Endodermal cell (in vitro differentiated cells): Measurements from ENCODE around the gene ZNF672. TPM values are rescaled to one million over a fixed set of nuclear protein-coding genes. Genes with fewer than 3 reads are reported as not detected.
A peak's percentile ranks its signal among the peaks of the same experiment; 100 is the strongest.

Experiments
- DNase-seq: peaks from one replicate; pipeline ENCODE4 v3.0.0-alpha.2; 2017
- H3K27ac ChIP-seq: 2 replicates; pipeline ENCODE4 v1.5.1; 2013; ENCODE audit warnings: mild to moderate bottlenecking, low read depth, low read length, moderate library complexity
- H3K27me3 ChIP-seq: 2 replicates; pipeline ENCODE4 v1.6.1; 2013; ENCODE audit warnings: mild to moderate bottlenecking, low read length, moderate library complexity; ENCODE audit not compliant: insufficient read depth, control insufficient read depth, poor library complexity, severe bottlenecking
- H3K36me3 ChIP-seq: 2 replicates; pipeline ENCODE4 v1.7.0; 2013; ENCODE audit warnings: mild to moderate bottlenecking, low read length, moderate library complexity; ENCODE audit not compliant: control insufficient read depth, insufficient read depth
- H3K4me1 ChIP-seq: one replicate; pipeline ENCODE4 v1.7.0; 2013; ENCODE audit warnings: low read length; ENCODE audit not compliant: control insufficient read depth, insufficient read depth
- H3K4me3 ChIP-seq: 2 replicates; pipeline ENCODE4 v1.5.1; 2013; ENCODE audit warnings: mild to moderate bottlenecking, low read length, moderate library complexity
- H3K9ac ChIP-seq: 2 replicates; pipeline ENCODE4 v1.6.1; 2013; ENCODE audit warnings: mild to moderate bottlenecking, low read length, moderate library complexity; ENCODE audit not compliant: poor library complexity, severe bottlenecking; ENCODE audit errors: extremely low read depth
- H3K9me3 ChIP-seq: 2 replicates; pipeline ENCODE4 v1.6.1; 2013; ENCODE audit warnings: mild to moderate bottlenecking, low read length, moderate library complexity; ENCODE audit not compliant: control insufficient read depth
- H3K27ac Mint-ChIP-seq: 2 replicates; pipeline ENCODE4 v1.8.0; 2020; ENCODE audit warnings: mixed read lengths
- H3K27me3 Mint-ChIP-seq: 2 replicates; pipeline ENCODE4 v1.8.0; 2021; ENCODE audit warnings: mild to moderate bottlenecking, mixed read lengths; ENCODE audit not compliant: insufficient read depth
- H3K36me3 Mint-ChIP-seq: 2 replicates; pipeline ENCODE4 v1.8.0; 2020; ENCODE audit warnings: low read depth, mixed read lengths
- H3K4me1 Mint-ChIP-seq: 2 replicates; pipeline ENCODE4 v1.8.0; 2020; ENCODE audit warnings: mixed read lengths
- H3K4me3 Mint-ChIP-seq: 2 replicates; pipeline ENCODE4 v1.8.0; 2020; ENCODE audit warnings: mild to moderate bottlenecking, moderate library complexity, mixed read lengths
- H3K9me3 Mint-ChIP-seq: 2 replicates; pipeline ENCODE4 v1.8.0; 2020; ENCODE audit warnings: mild to moderate bottlenecking, mixed read lengths
- WGBS, 2 experiments: methylation state at CpG; one replicate each; pipeline versions ENCODE4 v1.1.5 to v1.1.7; 2013; ENCODE audit warnings: missing lambda C conversion rate in 2 of 2, mixed read lengths in 1 of 2; ENCODE audit not compliant: insufficient coverage in 1 of 2, insufficient read length in 1 of 2; 5-methylcytosine and 5-hydroxymethylcytosine counted together
- total RNA-seq, 2 donors: library from RNA; stranded (reverse); fragmentation: NEBNext Ultra II Directional in 1 of 2; extraction: Animal tissue kit (Norgen Biotek cat#: 25700) in 1 of 2; gene quantifications; 2 replicates in 1 of 2; 3 replicates in 1 of 2; pipeline ENCODE4 v1.2.1, GENCODE V29; 2021
- TF ChIP-seq, protein P1 (sequence below): fragments of 200-600 bp; sonication (generic); conservative IDR thresholded peaks from 2 replicates; pipeline ENCODE4 v1.5.0; 2021; ENCODE audit warnings: antibody characterized with exemption, mild to moderate bottlenecking

The ZNF672 gene
- total RNA-seq, 2 donors from 2014 or later: 33.6 to 40.5 TPM

DNA sequence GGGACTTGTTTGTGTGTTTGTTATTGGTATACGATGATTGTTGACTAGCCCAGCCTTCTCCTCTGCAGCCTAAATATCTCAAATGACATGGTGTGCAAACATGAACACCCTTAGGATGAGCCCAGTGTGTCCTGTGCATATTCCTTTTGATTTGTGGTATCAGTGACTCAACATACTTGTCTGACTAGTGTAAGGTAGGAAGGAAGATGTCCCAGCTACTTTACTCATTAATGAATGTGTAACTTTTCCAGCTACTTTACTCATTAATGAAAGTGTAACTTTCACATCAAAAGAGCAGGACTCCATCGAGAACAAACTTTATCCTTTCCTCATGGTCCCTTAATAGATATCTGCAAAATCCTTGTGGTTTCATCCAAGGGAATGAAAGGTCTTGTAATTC is 23.6 kb downstream of the ZNF672 start:
- Mint-ChIP-seq H3K4me3 (no peak overlapping the region), H3K27ac (no peak overlapping the region), H3K9me3 (no peaks in the 10 kb centered on the region), H3K27me3 (peaks cover 54% of the 10 kb centered on the region), H3K4me1 (peaks cover 20% of the 10 kb centered on the region), H3K36me3 (no peaks in the 10 kb centered on the region)
- WGBS, 2 experiments: 73 to 100% methylated on average over 1 to 2 of the region's 2 CpGs
- H3K9ac ChIP-seq: no peak overlapping the region
- TF ChIP-seq, protein P1, sequence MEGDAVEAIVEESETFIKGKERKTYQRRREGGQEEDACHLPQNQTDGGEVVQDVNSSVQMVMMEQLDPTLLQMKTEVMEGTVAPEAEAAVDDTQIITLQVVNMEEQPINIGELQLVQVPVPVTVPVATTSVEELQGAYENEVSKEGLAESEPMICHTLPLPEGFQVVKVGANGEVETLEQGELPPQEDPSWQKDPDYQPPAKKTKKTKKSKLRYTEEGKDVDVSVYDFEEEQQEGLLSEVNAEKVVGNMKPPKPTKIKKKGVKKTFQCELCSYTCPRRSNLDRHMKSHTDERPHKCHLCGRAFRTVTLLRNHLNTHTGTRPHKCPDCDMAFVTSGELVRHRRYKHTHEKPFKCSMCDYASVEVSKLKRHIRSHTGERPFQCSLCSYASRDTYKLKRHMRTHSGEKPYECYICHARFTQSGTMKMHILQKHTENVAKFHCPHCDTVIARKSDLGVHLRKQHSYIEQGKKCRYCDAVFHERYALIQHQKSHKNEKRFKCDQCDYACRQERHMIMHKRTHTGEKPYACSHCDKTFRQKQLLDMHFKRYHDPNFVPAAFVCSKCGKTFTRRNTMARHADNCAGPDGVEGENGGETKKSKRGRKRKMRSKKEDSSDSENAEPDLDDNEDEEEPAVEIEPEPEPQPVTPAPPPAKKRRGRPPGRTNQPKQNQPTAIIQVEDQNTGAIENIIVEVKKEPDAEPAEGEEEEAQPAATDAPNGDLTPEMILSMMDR: no peak
- no peaks in the 10 kb centered on the region for H3K9me3 ChIP-seq
- no peak overlapping the region for H3K27ac ChIP-seq
- H3K4me3 ChIP-seq: no peak overlapping the region
- no peak for DNase-seq
- no peaks in the 10 kb centered on the region for H3K36me3 ChIP-seq
- peaks cover 50% of the 10 kb centered on the region for H3K27me3 ChIP-seq
- peaks cover 4% of the 10 kb centered on the region for H3K4me1 ChIP-seq

DNA sequence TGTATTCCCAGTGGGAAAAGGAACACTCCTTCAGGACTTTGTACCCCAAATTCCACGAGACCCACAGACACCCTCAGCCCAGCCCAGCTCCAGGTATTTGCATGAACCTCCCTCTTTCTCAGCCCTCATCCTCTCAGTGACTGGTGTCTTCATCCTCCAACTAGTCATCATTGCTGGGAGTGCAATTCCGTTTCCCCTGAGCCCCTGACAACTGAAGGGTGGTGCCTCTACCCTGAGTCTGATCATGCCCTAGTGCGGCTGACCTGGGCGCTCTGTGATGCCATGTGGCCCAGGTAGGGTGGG is 24.6 kb downstream of the ZNF672 start:
- Histone ChIP-seq H3K36me3 (no peaks in the 10 kb centered on the region), H3K27me3 (peaks cover 50% of the 10 kb centered on the region), H3K9ac (no peak overlapping the region), H3K27ac (no peak overlapping the region), H3K4me1 (peaks cover 4% of the 10 kb centered on the region), H3K9me3 (no peaks in the 10 kb centered on the region), H3K4me3 (peak overlapping the region; percentile 80)
- Mint-ChIP-seq H3K9me3 (no peaks in the 10 kb centered on the region), H3K27ac (peak overlapping the region; percentile 17), H3K4me1 (peaks cover 18% of the 10 kb centered on the region), H3K27me3 (peaks cover 54% of the 10 kb centered on the region), H3K4me3 (peak overlapping the region; percentile 67), H3K36me3 (no peaks in the 10 kb centered on the region)
- no peak for DNase-seq
- WGBS, 2 experiments: 34 to 71% methylated on average over 1 to 4 of the region's 4 CpGs
- TF ChIP-seq, protein P1: no peak

DNA sequence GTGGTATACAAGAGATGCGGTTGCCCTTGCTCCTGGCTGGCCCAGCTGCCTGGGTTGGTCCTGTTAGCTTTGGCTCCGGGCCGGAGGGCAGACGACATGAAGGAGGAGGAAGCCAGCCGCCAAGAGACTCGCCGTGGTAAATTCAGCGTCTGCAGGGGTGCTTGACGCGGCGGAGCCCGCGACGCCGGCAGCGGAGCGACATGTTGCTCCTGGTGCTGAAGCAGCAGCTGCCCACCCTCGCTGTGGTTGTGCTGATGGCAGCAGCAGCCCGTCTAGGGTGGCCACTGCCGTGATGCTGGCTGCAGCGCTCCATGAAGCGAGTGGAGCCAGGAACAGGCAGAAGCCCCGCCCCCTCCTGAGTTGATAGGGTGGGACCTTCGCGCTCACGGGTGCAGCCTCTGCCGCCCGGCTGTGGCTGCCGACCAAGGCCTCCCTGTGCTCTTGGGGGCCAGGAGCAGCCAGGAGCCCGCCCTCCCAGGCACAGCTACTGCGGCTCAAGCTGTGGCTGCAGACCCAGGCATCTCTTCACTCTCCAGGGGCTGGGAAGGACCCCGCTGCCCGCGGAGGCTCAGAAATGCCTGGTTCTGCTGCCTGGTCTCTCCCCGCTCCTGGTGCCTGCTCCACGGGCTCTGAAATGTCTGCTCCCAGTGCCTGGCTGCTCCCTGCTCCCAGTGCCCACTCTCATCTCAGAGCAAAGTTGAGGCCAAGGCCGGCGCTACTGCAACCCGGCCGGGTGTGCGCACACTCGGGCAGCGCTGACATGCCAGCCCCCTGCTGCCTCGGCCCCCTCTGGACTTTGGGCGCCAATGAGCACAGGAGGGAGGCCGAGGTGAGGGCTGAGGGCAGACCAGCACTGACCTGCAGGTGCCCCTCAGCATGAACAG is 25.2 kb downstream of the ZNF672 start:
- no peaks in the 10 kb centered on the region for H3K36me3 Mint-ChIP-seq
- TF ChIP-seq, protein P1: no peak
- H3K27ac Mint-ChIP-seq: peak overlapping the region; percentile 17
- DNase-seq: peak; percentile 90
- Histone ChIP-seq H3K9me3 (no peaks in the 10 kb centered on the region), H3K4me3 (peak overlapping the region; percentile 80), H3K4me1 (peaks cover 4% of the 10 kb centered on the region), H3K9ac (no peak overlapping the region), H3K36me3 (no peaks in the 10 kb centered on the region), H3K27me3 (peaks cover 50% of the 10 kb centered on the region), H3K27ac (no peak overlapping the region)
- peak overlapping the region; percentile 67 for H3K4me3 Mint-ChIP-seq
- H3K27me3 Mint-ChIP-seq: peaks cover 54% of the 10 kb centered on the region
- no peaks in the 10 kb centered on the region for H3K9me3 Mint-ChIP-seq
- WGBS, 2 experiments: 13 to 21% methylated on average over 15 to 46 of the region's 46 CpGs
- H3K4me1 Mint-ChIP-seq: peaks cover 17% of the 10 kb centered on the region
